Gastroesophageal sphincter (tissue), 3 donors: Measurements from ENCODE around the gene ECSCR.
"Not testable (repeated sequence)": the region's sequence is repeated elsewhere in the genome, so short reads cannot be mapped to it uniquely, and the experiment has no call there.

Source experiments
- CTCF ChIP-seq, 4 experiments: fragments of 200-600 bp in 2 of 4; fragments of 450-650 bp in 2 of 4; sonication (generic) in 1 of 4; IDR thresholded peaks; one replicate each; pipeline ENCODE4 v1.5.1; 2017 to 2019; ENCODE audit warnings: antibody characterized with exemption in 4 of 4, mild to moderate bottlenecking in 2 of 4, moderate library complexity in 2 of 4
- POLR2A ChIP-seq, 2 donors: fragments of 450-650 bp; IDR thresholded peaks; one replicate each; pipeline ENCODE4 v1.6.1; 2017; ENCODE audit warnings: antibody characterized with exemption in 2 of 2, mild to moderate bottlenecking in 2 of 2, moderate library complexity in 1 of 2
- POLR2AphosphoS5 ChIP-seq: sonication (generic); formaldehyde crosslinking; IDR thresholded peaks from one replicate; pipeline ENCODE4 v1.6.1; 2017; ENCODE audit warnings: antibody characterized with exemption

DNA sequence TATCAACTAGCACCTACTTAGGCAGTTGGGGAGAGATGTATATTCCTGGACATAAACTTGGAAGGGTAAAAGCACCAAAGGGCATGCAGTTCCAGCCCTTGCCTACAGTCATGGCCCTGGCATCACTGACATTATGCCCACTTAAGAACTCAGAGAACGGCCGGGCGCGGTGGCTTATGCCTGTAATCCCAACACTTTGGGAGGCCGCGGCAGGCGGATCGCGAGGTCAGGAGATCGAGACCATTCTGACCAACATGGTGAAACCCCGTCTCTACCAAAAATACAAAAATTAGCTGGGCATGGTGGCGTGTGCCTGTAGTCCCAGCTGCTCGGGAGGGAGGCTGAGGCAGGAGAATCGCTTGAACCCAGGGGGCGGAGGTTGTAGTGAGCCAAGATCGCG is 22.1 kb downstream of the ECSCR start:
- not testable (repeated sequence) for TF ChIP-seq CTCF (IDR thresholded peaks at IDR 0.05); POLR2AphosphoS5; POLR2A (IDR thresholded peaks at IDR 0.05)
